Neural progenitor cell (in vitro differentiated cells): Measurements from ENCODE around the gene MID1.

Experiments
- EZH2 ChIP-seq: fragments of 200-600 bp; sonication (generic); IDR thresholded peaks from 2 replicates; pipeline ENCODE4 v1.6.1; 2017; ENCODE audit warnings: antibody characterized with exemption, mild to moderate bottlenecking, moderate library complexity
- EZH2phosphoT487 ChIP-seq: fragments of 200-600 bp; sonication (generic); IDR thresholded peaks from 2 replicates; pipeline ENCODE4 v1.6.1; 2017; ENCODE audit warnings: antibody characterized with exemption
- TF ChIP-seq, protein P1 (sequence below): fragments of 200-600 bp; sonication (generic); IDR thresholded peaks from 2 replicates; pipeline ENCODE4 v1.5.1; 2017; ENCODE audit warnings: antibody characterized with exemption, mild to moderate bottlenecking

DNA sequence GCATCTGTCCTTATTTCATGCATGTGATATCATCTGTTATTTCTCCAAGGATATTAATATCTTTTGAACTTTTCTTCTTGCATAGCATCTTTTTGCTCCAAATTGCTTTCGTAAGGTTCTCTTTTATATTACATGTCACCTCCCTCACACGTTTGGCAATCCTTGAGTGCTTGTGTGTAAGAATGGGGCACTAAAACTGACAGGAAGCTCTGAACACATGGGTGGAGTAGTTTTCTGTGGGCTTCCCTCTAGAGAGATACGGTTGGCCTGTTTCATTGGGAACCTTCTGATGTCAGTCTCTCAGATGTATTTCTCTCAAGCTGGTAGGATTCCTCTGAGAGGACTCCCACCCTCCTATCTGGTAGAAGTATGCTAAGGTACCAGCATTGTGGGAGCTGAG, 223.0 kb downstream of the MID1 start:
- TF ChIP-seq EZH2phosphoT487 (no peak), EZH2 (no peak)
- TF ChIP-seq, protein P1, sequence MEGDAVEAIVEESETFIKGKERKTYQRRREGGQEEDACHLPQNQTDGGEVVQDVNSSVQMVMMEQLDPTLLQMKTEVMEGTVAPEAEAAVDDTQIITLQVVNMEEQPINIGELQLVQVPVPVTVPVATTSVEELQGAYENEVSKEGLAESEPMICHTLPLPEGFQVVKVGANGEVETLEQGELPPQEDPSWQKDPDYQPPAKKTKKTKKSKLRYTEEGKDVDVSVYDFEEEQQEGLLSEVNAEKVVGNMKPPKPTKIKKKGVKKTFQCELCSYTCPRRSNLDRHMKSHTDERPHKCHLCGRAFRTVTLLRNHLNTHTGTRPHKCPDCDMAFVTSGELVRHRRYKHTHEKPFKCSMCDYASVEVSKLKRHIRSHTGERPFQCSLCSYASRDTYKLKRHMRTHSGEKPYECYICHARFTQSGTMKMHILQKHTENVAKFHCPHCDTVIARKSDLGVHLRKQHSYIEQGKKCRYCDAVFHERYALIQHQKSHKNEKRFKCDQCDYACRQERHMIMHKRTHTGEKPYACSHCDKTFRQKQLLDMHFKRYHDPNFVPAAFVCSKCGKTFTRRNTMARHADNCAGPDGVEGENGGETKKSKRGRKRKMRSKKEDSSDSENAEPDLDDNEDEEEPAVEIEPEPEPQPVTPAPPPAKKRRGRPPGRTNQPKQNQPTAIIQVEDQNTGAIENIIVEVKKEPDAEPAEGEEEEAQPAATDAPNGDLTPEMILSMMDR: no peak
